ENCODE results near the gene CCDC146. TPM values are rescaled to one million over a fixed set of nuclear protein-coding genes. Genes with fewer than 3 reads are reported as not detected.
A peak's percentile ranks its signal among the peaks of the same experiment; 100 is the strongest.

CCDC146 gene
- total RNA-seq, 4 donors from 2014 or later, result 13.7 to 65.1 (median 15.7) TPM

- Histone ChIP-seq H3K9me3 (no peaks in the 10 kb centered on the region), H3K27ac (no peak overlapping the region), H3K27me3 (no peaks in the 10 kb centered on the region), H3K36me3 (no peaks in the 10 kb centered on the region), H3K4me1 (peaks cover 51% of the 10 kb centered on the region), H3K4me3 (no peak overlapping the region)
- WGBS, result 79% methylated on average over 3 of the region's 3 CpGs
- TF ChIP-seq CTCF (IDR thresholded peaks at IDR 0.05) (no peak), EP300 (IDR thresholded peaks at IDR 0.05) (no peak), POLR2A (IDR thresholded peaks at IDR 0.05) (no peak), POLR2AphosphoS5 (IDR thresholded peaks at IDR 0.05) (no peak)
- DNase-seq (ENCODE audit: low spot score in 2 of 2), result no peak
Measured at GRCh38 chr7:77326131-77326530, 203.7 kb downstream of the CCDC146 start.

DNA sequence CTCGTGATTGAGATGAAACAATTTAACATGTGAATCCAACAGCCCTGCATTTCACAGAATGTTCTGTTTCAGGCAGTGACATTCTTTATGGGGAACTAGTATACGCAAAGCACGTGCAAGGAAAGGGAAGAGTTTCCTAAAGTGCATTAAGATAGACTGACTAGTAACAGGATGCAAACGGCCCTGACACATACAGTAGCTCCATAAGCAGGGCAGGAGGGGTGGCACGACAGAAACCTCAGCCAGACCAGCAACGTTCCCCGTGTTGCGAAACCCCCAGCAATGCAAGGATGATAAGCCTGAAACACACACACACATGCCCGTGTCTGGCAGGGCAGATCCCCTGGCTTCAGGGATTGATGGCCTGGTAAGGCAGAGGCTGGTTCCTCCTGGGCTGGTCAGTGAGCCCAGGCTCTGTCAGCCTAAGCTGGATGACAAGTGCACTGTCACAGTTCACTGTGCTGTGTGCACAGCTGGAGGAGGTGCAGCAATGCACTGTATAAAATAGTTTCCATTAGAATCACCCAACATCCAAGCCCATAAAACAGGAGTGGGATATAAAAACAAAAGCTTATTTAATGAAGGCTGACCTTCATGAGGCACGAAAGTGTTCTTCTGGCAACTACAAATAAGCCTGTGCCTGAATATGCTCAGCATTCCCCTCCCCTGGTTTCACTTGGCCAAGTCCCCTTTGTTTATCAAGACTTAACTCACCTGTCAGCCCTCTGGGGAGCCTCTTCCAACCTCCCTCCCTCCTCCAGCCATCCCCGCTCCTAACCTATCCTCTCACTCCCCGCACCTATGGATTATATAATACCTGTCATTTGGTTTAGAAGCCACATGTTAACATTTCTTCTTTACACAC is 204.9 kb downstream of the CCDC146 start:
- Histone ChIP-seq H3K9me3 (no peaks in the 10 kb centered on the region), H3K4me1 (peaks cover 51% of the 10 kb centered on the region), H3K36me3 (no peaks in the 10 kb centered on the region), H3K27me3 (no peaks in the 10 kb centered on the region), H3K27ac (peak overlapping the region; percentile 69), H3K4me3 (no peak overlapping the region)
- TF ChIP-seq EP300 (IDR thresholded peaks at IDR 0.05) (peak; percentile 61), POLR2AphosphoS5 (IDR thresholded peaks at IDR 0.05) (no peak)
- peak in 1 of 2 donors; percentile 74 for DNase-seq (ENCODE audit: low spot score in 2 of 2)
- 32% methylated on average over 12 of the region's 12 CpGs for WGBS

DNA sequence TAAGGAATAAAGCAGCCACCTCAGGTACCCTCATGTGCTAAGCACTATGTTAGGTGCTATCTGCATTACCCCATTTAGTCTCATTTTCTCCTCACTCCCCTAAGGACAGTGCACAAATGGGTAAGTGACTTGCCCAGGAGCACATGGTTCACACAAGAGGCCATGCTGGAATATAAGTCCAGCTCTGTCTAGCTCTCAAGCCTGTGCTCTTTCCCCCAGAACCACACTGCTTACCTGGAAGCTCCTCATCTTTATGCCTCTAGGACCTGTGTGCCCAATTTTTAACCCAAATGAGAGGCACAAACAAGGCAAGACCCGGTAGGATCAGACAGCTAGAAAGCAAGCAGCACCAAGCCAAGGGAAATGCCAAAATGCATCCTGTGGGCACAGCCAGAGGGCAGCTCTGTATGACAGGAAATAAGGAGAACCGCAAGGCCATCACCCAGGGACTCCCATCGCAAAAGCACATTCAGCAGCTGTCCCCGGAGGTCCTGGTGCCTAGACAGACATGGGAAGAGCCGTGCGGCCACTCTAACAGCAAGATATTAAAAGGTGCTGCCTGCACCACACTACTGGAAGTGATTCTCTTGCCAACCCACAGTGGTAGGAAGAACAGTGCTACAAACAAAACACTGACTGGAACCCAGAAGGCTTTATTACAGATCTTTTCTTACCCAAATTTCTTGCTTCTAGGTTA is 205.7 kb downstream of the CCDC146 start:
- 3% methylated on average over 5 of the region's 6 CpGs for WGBS
- Histone ChIP-seq H3K27me3 (no peaks in the 10 kb centered on the region), H3K4me1 (peaks cover 51% of the 10 kb centered on the region), H3K27ac (peak overlapping the region; percentile 69), H3K4me3 (peak overlapping the region; percentile 4), H3K36me3 (no peaks in the 10 kb centered on the region), H3K9me3 (no peaks in the 10 kb centered on the region)
- DNase-seq (ENCODE audit: low spot score in 2 of 2), result no peak
- TF ChIP-seq POLR2A (IDR thresholded peaks at IDR 0.05), result no peak
- TF ChIP-seq POLR2AphosphoS5 (IDR thresholded peaks at IDR 0.05), result no peak
- TF ChIP-seq CTCF (IDR thresholded peaks at IDR 0.05), result no peak
- no peak for TF ChIP-seq EP300 (IDR thresholded peaks at IDR 0.05)

- no peaks in the 10 kb centered on the region for H3K36me3 ChIP-seq
- DNase-seq (ENCODE audit: low spot score in 2 of 2), result no peak
- WGBS, result 0% methylated on average over 1 of the region's 1 CpG
- peak overlapping the region; percentile 4 for H3K4me3 ChIP-seq
- no peaks in the 10 kb centered on the region for H3K27me3 ChIP-seq
- peak overlapping the region; percentile 69 for H3K27ac ChIP-seq
- TF ChIP-seq POLR2A (IDR thresholded peaks at IDR 0.05) (no peak), CTCF (IDR thresholded peaks at IDR 0.05) (no peak), EP300 (IDR thresholded peaks at IDR 0.05) (no peak), POLR2AphosphoS5 (IDR thresholded peaks at IDR 0.05) (no peak)
- H3K4me1 ChIP-seq, result peaks cover 47% of the 10 kb centered on the region
- H3K9me3 ChIP-seq, result no peaks in the 10 kb centered on the region
Measured at GRCh38 chr7:77328669-77329068, 206.3 kb downstream of the CCDC146 start.

- Histone ChIP-seq H3K27me3 (no peaks in the 10 kb centered on the region), H3K27ac (peak overlapping the region; percentile 19), H3K36me3 (no peaks in the 10 kb centered on the region), H3K4me1 (peaks cover 47% of the 10 kb centered on the region), H3K9me3 (no peaks in the 10 kb centered on the region), H3K4me3 (no peak overlapping the region)
- TF ChIP-seq POLR2A (IDR thresholded peaks at IDR 0.05) (no peak), POLR2AphosphoS5 (IDR thresholded peaks at IDR 0.05) (no peak), EP300 (IDR thresholded peaks at IDR 0.05) (no peak), CTCF (IDR thresholded peaks at IDR 0.05) (no peak)
- WGBS, result 84% methylated on average over 4 of the region's 4 CpGs
- DNase-seq (ENCODE audit: low spot score in 2 of 2), result no peak
Measured at GRCh38 chr7:77329466-77330168, 207.2 kb downstream of the CCDC146 start.

Measured in suprapubic skin (tissue), 4 donors.